ENCODE data around the gene TMED4.

The TMED4 gene

DNA sequence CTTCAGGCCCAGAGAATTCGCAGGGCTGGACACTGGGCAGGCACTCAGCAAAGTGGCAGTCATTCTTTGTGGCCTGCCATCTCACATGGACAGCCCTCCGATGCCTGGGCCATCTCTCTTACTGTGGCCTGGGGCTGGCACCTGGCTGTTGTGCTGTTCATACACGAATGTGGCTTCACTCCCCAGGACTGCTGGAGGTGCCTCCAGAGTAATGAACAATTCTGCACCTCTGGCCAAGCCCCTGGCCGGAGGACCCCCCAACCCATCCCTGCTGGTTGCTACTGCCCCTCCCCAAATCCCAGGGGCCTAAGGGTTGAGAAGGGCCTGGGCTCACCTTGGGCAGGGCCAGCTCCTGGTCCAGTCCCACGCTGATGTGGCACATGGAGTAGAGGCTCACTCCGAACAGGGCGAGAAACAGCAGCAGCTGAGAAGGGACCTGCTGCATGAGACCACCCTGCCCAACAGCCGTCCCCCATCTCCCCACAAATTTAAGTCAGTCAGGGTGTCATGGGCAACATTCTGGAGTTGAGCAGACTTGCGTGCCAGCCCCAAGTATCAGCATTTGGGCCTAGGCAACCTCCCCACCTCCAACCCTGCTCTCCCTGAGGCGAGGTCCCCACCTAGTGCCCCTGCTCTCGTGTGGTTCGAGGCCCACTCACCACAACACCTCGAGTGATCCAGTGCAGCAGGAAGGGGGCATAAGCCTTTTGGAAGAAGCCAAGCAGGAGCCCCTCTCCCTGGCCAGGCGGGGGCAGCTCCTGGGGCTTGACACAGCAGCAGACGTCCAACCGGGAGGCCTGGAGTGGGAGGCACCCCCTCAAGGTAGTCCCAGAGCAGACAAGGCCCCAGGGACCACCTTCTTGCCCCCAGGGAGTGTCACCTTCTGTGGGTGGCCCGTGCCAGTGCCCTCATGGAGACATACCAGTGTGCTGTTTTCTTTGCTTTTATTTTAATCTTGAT is 50.3 kb downstream of the TMED4 start:
- Histone ChIP-seq H3K4me3 (no peak overlapping the region), H3K9me3 (ENCODE audit: low read depth, low read length) (no peaks in the 10 kb centered on the region), H3K27ac (no peak overlapping the region), H3K36me3 (ENCODE audit: insufficient read depth, low read length) (no peaks in the 10 kb centered on the region), H3K9ac (ENCODE audit: insufficient read length) (no peak overlapping the region)
- no peak for DNase-seq (ENCODE audit: low read depth, low spot score)
- TF ChIP-seq EZH2 (IDR thresholded peaks at IDR 0.05) (no peak), POLR2AphosphoS5 (IDR thresholded peaks at IDR 0.05; ENCODE audit: borderline replicate concordance, low read depth, low read length) (no peak), FOXP2 (optimal IDR thresholded peaks at IDR 0.05; ENCODE audit: control extremely low read depth, extremely low read length, insufficient read depth) (no peak)

DNA sequence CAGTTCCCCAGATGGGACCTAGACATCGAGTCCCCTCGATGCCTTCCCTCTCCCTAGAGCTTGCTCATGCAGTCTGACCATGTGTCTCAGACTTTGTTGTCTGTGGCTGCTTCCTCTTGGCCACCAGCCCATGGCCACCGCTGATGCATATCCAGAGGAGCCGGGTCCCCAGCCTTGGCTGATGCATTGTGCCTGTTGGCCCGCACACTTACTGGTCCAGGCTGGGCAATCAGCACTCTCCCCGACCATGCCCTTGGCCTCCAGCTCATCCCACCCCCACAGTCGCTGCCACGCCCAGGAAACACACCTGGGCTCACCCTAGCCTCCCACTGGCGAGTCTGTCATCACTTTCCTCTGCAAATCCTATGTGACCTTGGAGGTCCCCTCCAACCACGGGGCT is 51.0 kb downstream of the TMED4 start:
- Histone ChIP-seq H3K36me3 (ENCODE audit: insufficient read depth, low read length) (no peaks in the 10 kb centered on the region), H3K4me3 (no peak overlapping the region), H3K9ac (ENCODE audit: insufficient read length) (no peak overlapping the region), H3K9me3 (ENCODE audit: low read depth, low read length) (no peaks in the 10 kb centered on the region), H3K27ac (no peak overlapping the region)
- TF ChIP-seq EZH2 (IDR thresholded peaks at IDR 0.05) (no peak), POLR2AphosphoS5 (IDR thresholded peaks at IDR 0.05; ENCODE audit: borderline replicate concordance, low read depth, low read length) (no peak), FOXP2 (optimal IDR thresholded peaks at IDR 0.05; ENCODE audit: control extremely low read depth, extremely low read length, insufficient read depth) (no peak)
- DNase-seq (ENCODE audit: low read depth, low spot score) = no peak
